HTR-8/SVneo (cell line): Measurements from ENCODE around the gene AGBL1.
"Not testable (repeated sequence)": the region's sequence is repeated elsewhere in the genome, so short reads cannot be mapped to it uniquely, and the experiment has no call there.

Source experiments
- DNase-seq: peaks from one replicate; pipeline ENCODE4 v3.0.0; 2011; ENCODE audit warnings: low spot score, mixed read lengths; ENCODE audit not compliant: insufficient read length
- FAIRE-seq: peaks from 2 replicates; lab custom pipeline; 2011; peaks lifted over from hg19 to GRCh38; lab: Jason Lieb, UNC

The AGBL1 gene

DNA sequence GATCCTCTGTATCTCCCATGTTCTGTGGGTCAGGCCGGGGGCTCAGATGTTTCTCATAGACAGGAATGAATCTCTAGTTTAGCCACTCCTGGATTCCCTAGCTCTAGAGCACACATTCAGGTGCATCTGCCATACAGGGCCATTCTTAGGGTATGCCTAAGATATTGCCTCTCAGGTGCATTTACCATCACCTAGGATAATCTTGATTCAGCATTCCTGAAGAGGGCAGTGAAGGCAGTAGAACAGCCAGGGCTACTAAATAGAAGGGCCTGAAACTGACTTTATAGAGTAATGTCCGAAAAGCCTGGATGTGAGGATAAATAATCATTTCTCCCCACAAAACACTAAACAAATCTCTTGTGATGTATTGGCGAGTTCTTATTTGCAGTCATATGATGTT, 882.0 kb downstream of the AGBL1 start:
- no peak for FAIRE-seq
- DNase-seq: no peak

DNA sequence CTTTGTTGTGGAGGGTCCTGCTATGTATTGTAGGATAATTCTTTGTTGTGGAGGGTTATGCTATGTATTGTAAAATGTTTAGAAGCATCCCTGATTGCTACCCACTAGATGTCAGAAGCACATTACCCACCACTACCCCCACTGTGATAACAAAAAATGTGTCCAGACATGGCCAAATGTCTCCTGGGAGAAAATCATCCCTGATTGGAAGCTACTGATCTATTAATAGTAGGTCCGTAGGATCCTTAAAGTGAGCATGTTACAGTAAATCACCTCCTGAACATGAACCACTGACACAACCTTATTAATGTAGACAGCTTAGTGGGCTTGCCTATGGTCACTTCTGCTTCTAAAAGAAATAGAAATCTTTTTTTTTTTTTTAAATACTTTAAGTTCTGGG, 884.6 kb downstream of the AGBL1 start:
- DNase-seq: no peak
- FAIRE-seq: no peak

DNA sequence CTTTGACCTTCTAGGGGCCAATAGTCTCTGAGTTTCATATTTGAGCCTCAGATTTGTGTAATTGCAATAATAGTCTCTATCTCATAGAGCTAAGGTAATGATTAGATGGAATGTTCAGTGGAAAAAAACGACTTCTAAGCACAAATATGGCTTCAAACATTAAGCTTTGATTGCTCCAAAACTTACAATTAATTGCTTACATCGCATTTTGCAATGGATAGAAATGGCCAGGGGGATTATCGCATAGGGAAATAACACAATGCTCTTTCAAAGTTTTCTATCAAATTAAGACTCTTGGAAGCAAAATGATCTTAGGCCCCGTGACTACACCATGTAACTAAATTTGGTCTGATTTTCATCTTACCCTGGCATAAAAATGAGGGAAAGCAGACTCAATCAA, 888.6 kb downstream of the AGBL1 start:
- FAIRE-seq (no peak), DNase-seq (no peak)

DNA sequence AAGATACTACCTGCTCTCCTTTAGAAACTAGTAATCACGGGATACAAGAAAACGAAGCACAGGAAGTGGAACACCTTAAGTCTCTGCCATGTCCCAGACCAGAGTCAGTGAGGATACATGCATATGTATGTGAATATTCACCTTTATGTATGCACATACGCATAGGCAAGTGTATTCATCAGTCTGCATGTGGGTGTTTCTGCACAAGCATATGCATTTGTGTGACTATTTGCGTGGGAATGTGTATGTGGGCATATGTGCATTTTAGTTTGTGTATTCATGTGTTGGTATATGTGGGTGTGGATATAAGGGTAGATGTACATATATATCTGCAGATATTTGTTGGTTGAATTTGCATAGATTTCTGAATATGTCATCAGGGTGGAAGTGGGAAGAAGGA, 889.7 kb downstream of the AGBL1 start:
- DNase-seq (no peak), FAIRE-seq (no peak)

DNA sequence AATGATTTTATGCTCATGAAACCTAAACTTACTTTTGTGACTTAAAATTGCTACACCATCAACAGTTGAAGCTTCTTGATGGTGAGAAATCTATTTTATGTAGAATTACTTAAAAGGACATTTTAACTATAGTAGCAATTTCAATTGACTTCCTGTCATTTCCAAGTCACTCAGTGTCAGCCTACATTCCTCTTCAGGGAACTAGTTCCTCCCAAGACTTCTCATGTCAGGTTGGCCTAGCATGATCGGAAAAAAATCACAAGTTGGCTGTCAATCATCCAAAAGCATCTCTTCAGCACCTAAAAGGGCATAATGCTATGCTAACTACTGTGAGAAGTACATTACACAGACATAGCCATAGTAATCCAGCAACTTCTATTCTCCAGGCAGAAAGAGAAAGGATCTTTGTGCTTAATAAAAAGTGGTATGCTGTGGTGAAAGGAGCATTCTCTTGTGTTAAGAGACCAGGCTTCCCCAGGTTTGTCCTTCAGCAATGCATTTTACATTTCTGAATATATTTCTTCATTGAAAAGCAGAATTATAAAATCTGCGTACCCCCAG, 893.7 kb downstream of the AGBL1 start:
- DNase-seq (no peak), FAIRE-seq (no peak)

DNA sequence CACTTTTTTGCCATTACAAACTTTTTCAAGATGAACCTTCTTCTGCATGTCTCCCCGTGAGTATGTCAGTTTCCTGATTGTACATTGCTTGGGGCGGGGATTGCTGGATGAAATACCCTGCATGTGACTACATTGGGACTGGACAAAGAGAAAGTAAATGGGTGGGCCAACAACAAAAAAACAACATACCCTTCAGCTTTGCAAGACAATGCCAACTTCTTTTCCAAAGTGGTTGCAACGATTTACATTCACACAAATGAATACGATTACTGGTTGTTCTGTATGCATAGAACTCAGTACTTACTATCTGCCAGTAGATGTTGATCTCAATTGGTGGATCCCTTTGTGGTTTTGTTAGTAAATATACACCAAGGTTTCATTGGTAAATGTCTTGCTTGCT, 908.4 kb downstream of the AGBL1 start:
- no peak for DNase-seq
- no peak for FAIRE-seq

DNA sequence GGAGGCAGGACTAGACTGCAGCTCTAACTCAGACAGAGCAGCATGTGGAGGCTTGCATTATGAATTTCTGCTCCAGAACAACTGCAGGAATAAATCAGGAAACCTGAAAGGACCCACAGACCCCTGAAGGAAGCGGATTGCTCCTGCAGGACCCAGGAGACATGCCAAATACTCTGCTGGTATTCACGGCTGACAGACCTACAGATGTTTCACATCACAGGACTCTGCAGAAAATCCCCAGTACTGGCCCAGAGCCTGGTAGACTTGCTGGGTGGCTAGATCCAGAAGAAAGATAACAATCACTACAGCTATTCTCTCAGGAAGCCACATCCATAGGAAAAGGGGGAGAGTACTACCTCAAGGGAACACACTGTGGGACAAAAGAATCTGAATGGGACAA, 942.1 kb downstream of the AGBL1 start:
- no peak for DNase-seq
- no peak for FAIRE-seq

DNA sequence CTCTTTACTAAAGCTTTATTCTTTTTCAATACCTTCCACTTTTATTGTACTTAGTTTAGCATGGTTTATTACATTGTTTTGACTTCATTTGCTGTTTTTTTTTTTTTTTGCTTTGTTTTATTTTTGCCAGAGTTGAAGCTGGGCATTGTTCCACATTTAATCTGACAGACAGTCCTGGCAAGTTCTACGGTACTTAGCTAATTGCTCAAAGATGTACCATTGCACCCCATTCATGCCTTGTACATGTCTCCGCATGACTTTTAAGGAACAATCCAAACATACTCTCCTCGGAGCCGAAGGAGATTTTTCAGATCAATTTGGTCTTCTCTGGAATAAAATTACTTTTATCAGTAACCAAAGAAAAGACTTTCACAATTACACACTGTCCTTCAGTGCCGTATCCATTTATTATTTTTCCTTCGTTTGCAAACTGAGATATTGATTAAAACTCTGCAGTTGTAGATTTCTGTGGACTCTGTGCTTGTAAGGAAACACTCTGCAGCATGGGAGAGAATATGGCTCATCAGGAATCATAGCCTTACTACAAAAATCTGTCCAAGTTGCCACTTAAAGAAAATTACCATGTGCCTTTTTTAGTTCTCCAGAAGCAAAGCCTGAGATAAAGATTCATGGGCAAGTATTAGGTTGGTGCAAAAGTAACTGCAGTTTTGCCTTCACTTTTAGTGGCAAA, 952.0 kb downstream of the AGBL1 start:
- DNase-seq: no peak
- no peak for FAIRE-seq

DNA sequence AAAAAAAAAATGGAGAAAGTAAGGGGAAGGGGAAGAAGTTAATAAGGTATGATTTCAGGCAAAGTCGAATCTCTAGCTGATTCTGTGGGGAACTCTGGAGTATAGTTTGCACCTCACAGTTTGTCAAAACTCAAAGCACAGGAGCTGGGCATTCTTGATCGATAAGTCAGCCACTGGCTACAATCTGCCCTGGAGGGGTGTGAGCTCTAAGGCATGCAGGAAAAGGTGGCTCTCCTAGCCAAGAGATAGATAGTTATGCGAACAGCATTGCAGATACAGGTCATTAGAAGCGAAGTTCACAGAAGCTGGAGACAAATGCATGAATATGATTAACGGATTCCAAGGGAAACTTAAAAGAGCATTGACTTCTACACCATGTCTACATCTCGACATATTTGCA, 952.6 kb downstream of the AGBL1 start:
- FAIRE-seq: no peak

DNA sequence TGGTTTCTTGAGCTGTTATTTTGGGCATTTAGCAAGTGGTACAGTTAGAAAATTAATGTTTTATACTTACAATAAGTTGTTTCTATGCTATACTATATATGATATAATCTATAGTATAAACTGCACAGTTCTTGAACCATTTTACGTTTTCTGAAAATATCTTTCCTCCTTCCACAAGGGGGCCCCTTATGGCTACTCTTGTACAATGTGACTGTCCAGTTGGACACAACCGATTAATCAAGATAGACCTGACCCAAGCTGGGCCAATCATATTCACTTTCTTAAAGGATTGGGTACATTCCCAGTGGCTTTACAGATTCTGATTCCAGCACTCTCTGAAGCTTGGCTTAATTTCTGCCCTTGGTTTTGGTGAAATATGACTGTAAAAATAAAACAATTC, 953.4 kb downstream of the AGBL1 start:
- FAIRE-seq (no peak), DNase-seq (no peak)

More for the DNA sequence above, 952.6 kb downstream of the AGBL1 start:
- DNase-seq: no peak

DNA sequence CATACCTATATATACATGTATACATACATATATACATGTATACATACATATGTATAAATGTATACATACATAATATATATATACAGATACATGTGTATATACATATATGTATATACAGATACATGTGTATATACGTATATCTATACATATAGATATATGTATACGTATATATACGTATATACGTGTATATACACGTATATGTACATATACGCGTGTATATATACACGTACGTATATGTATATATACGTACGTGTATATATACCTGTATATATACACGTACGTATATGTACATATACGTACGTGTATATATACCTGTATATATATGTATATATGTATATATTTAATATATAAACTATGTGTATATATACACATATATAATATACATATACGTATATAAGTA, 955.2 kb downstream of the AGBL1 start:
- FAIRE-seq (no peak), DNase-seq (no peak)

DNA sequence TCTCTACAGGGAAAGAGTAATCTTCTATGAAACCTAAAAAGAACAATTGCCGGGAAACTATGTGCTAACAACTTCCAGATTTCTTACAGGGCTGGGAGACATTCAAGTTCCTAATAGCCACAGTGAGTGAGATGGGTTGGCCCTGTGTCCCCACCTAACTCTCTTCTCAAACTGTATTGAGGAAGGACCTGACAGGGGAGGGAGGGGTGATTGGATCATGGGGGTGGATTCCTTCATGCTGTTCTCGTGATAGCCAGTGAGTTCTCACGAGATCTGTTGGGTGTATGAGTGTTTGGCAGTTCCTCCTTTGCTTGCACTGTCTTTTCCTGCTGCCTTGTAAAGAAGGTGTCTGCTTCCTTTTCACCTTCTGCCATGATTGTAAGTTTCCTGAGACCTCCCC, 958.7 kb downstream of the AGBL1 start:
- DNase-seq (no peak), FAIRE-seq (no peak)

DNA sequence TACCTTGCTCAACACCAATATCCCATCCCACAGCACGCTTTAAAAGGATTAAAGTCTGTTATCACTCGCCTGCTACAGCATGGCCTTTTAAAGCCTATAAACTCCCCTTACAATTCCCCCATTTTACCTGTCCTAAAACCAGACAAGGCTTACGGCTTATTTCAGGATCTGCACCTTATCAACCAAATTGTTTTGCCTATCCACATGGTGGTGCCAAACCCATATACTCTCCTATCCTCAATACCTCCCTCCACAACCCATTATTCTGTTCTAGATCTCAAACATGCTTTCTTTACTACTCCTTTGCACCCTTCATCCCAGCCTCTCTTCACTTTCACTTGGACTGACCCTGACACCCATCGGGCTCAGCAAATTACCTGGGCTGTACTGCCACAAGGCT, 962.9 kb downstream of the AGBL1 start:
- not testable (repeated sequence) for FAIRE-seq

DNA sequence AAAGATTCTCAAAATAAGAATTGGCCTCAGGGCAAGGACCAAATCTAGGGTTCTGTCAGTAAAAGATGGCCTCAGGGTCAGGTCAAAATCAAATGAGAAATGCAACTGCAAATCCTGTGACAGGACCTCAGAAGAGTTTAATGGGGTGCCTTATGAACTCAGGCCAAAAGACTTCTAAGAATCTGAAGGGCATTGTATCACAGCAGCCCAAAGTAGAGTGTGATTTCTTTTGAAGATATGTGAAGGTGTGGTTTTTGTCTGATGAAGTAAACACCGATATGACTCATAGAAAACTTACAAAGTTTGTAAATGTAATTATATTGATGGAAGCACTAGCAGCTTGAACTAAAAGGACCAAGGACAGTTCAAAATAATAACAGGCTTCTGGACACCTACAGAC, 966.1 kb downstream of the AGBL1 start:
- FAIRE-seq: no peak
- no peak for DNase-seq

More for the DNA sequence above, 962.9 kb downstream of the AGBL1 start:
- not testable (repeated sequence) for DNase-seq

DNA sequence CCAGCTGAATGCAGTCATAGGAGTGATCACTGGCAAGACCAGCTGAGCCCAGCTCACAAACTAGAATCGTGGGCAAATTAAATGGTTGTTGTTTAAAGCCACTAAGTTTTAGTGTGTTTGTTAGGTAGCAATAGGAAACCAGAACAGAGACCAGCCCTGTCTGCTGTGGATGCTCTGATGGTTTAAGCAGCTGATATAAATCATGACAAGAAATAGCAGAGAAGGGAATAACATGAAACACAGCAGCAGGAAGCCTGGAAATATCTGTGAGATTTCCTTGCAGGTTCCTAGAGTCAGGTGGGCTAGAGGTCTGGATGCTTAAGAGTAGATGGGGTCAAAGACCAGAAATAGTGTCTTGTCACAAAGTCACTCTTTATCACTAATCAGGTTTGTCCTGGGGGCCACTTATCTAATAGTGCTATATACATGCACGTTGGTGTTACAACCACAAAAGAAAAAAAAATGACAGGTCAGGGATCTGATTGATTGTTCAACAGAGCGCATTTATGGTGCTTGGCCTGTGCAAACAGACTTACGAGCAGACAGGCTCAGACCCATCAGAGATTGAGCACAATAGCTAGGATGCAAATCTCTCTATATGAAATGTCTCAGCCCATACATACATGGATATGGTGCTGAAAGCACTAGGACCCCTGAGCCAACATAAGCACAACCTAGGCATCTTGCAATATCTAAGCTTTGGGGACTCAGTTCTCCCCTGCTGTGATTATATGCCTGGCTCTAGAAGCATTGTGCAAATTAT, 967.7 kb downstream of the AGBL1 start:
- DNase-seq (no peak), FAIRE-seq (no peak)
